Raji (cell line): Measurements from ENCODE around the gene TIMM44.

Source experiments
- POLR2A ChIP-seq: IDR thresholded peaks from 2 replicates; pipeline ENCODE4 v1.6.1; 2011; ENCODE audit warnings: low read depth, low read length, control low read depth; ENCODE audit not compliant: insufficient read depth

TIMM44 gene

DNA sequence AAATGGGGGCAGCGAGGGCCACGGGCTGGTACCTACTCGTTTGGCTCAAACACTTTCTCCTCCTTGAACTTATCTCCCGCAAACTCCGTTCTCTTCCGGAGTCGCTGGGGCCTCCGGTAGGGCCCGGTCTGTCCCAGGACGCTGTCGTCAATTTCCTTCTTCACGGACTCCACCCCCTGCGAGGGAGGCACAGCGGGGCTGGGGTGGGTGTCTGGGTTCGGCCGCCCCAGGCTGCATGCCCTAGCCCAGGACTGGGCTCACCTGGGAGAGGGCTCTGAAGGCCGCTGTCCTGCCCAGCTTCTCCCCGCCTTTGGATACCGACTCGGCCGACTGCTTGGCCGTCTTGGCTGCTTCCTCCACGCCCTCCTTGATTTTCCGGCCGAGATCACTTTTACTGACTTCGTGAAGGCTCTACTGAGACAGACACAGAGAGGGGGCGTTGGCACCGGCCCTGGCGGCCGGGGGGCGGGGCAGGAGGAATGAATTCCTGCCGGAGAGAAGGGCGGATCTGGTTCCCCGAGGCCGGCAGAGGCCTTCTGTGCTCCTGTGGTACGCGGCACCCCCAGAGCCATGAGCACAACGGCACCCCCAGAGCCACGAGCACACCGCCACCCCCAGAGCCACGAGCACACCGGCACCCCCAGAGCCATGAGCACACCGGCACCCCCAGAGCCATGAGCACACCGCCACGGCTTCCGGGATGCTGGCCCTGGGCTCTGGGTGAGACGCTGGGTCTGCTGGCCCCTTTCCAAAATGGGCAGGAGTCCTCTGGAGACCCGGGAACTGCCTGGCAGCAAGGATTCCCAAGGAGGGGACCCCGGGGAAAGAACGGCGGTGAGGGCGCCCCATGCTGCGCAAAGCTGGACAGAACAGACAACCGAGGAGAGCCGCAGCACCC, 9.4 kb downstream of the TIMM44 start:
- no peak for TF ChIP-seq POLR2A

DNA sequence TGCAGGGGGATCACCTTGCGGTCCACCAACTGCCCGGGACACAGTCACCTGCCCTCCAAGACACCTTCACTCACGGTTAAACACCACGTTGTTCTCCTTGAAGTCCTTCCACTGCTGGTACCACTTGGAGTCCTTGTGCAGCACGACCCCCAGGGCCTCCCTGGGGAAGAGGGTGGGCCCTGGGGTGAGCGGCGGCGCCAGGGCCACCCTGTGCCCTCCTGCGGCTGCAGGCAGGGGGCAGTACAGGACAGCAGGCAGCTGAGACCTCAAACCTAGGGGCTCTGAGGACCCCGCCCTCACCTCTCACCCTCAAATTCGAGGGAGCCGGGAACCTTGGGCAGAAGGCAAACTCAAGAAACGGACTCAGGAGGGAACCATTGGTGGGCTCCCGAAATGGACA, 10.1 kb downstream of the TIMM44 start:
- no peak for TF ChIP-seq POLR2A

DNA sequence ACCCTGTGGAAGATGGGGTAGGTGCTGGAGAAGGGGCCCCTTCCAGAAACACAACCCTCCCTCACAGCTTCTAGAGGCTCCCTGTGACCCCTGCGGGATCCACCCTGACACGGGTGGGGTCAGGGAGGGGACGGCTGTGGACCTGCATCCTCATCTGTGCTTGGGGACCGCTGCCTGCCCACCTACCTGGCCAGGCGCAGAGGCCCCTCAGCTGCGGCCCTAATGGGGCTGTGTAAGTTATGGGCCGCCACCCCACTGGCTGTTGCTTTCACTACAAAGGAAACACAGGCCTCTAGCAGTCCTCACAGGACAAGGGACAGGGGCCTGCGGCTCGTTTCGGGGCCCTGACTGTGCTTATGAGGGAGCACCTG, 10.6 kb downstream of the TIMM44 start:
- TF ChIP-seq POLR2A: no peak

DNA sequence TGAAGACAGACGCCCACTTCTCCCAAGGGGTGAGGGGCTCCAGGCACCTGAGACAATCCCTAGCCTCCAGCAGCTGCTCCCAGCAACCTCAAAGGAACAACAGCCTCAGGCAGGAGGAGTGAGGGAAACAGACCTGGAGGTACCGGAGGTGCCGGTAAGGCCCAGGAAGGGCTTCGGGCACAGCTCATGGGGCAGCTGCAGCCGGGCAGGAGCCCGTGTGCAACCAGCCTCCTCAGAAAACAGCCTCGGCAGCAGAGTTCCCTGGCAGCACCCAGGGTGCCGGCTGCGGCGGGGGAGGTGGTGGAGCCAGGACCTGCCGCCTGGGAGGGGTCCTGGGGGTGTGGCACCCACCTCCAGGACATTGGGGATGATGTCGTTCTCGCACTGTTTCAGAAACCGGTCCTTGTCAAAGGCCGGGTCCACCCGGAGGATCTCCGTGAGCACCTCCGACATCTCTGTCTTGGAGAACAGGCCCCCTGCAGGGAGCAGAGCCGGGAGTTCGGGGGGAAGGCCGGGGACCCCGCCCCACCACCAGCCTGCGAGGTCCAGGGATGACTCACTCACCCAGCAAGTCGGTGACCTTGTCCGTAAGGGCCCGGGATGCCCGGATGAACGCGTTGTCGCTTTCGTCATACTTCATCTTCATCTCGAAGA, 11.1 kb downstream of the TIMM44 start:
- TF ChIP-seq POLR2A: no peak

DNA sequence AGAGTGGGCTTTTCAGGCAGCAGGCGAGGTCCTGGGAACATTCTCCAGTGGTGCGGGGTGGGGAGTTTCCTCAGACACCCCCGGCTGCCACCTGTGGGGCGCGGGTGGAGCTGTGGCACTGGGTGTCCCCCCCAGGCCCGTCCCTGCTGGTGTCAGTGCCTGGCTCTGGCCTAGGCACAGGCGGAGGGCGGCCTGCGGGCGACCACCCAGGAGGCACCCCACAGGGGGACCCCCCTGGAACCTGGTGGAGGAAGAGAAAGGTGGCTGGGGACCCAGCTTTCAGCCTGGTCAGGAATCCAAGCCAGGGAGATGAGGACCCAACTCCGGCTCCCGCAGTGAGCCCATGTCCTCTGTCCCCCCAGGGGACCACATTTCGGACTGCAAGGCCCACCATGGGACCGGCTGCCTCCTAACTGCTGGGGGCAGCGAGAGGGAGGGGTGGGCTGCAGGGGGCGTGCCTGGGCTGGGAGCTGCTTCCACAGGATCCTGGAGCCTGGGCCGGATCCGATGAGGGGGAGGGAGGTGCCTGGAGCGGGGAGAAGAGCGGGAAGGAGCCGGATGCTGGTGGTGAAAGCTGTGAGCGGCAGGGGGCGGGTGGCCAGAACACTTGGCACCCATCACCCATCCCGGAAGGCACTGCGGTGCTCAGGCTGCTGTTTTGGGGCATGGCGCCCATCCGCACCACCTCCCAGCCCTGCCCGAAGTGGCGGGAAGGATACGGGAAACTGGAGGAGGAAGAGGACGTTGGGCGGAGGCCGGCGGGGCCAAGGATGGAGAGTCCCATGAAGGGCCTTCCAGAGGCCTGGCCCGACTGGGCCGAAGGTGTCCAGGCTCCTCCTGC, 12.0 kb downstream of the TIMM44 start:
- no peak for TF ChIP-seq POLR2A

DNA sequence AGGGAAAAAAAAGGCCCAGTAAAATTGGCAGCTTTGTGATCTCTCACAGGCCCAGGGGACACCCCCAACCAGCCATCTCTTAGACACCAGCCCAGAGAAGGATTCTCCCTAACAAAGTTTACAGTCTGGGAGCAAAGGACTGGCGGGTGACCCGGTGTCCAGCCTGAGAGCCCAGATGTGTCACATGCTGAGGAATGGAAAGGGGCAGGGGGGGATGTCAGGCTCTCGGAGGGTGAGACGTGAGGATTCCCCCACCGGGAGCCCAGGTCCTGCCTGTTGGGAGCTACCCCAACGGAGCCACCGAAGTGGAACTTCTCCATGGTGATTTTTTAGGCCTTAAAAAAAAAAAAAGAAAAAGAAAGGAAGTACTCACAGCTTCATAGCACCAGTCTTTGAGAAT, 12.7 kb downstream of the TIMM44 start:
- no peak for TF ChIP-seq POLR2A

DNA sequence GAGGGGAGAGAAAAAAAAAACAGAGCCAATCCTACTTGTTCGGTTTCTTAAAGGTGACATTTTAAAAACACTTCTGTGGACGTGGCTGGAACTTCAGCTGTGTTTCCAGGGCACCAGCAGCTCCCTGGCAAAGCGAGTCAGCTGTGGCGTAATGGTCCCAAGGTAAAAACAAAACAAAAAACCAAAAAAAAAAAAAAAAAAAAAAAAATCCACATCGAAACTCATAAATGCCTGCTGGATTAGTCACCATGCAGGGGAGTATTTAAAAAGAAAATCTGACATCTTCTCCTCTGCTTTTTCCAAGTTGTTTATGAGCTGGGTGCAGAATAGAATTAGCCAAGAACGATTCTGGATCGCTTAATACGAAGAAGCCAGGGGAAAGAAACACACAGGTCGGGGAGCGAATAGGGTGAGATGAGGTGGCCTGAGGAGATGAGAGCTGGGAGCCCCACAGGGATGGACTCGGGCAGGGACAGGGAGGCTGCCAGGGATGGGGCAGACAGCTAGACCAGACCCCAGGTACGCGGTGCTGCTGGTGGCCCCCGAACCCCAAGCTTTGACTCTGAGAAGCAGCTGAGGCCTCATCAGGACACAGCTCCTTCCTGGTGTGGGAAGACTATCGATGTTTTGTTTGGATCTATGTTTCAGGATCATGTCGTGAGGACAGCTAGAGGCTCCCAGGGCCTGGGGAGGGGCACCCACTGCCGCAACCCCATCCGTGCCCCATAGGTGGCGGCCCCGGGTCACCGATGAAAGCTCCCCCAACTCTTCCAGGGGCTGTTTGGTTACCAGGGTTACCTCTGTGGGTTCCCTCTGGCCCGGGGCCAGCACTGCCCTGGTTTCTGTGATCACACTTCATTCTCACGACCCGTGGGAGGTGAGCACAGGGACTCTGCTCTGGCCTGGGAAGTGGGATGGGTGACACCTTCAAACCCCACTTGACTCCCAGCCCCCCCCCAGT, 14.4 kb downstream of the TIMM44 start:
- no peak for TF ChIP-seq POLR2A

DNA sequence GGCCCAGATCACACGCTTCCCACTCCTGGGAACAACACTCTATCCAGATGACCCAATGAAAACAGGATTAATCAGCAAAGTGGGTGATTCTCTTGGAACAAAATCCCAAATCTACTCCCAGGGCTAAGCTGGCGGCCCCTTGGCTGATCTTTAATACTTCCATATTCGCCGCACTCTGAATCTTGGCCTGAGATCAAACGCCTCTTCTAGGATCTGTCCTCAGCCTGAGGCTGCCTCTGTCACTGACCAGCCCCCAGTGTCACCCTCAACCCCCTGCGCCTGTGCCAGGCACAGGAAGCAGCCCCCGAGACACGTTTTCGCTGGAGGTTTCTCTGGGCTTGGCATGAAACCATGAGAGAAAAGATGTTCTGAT, 15.1 kb downstream of the TIMM44 start:
- TF ChIP-seq POLR2A: no peak

DNA sequence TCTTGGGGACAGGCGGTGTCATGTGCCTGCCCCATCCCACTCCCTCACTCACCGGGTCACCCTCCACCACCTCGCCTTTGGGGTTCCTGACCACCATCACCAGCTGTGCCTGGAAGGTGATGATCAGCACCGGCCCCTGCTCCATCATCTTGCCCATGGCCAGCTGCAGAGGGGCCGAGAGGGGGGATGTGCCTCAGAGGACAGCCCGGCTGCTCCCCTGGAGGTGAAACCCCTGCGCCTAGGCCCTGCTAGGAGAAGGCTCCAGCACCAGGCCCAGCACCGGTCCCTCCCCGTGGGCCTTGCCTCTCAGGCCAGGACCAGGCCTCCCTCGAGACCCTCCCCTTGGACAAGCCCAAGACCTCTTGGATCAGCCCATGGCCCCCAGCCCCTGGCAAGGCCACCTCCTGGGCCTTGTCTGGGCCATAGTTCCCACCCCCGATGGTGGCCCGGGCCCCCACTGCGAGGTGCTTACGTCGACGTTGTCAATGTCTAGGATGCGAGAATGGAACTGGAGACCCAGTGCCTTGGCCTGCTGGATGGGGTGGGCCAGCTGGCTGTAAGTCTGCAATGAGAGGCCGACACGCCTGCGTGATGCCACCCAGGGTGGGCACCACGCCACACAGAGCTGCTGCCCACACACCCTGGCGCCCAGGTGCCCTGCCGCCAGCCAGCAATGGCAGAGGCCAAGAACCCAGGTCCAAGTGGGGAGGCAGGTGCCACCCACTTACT, 15.7 kb downstream of the TIMM44 start:
- TF ChIP-seq POLR2A: no peak

DNA sequence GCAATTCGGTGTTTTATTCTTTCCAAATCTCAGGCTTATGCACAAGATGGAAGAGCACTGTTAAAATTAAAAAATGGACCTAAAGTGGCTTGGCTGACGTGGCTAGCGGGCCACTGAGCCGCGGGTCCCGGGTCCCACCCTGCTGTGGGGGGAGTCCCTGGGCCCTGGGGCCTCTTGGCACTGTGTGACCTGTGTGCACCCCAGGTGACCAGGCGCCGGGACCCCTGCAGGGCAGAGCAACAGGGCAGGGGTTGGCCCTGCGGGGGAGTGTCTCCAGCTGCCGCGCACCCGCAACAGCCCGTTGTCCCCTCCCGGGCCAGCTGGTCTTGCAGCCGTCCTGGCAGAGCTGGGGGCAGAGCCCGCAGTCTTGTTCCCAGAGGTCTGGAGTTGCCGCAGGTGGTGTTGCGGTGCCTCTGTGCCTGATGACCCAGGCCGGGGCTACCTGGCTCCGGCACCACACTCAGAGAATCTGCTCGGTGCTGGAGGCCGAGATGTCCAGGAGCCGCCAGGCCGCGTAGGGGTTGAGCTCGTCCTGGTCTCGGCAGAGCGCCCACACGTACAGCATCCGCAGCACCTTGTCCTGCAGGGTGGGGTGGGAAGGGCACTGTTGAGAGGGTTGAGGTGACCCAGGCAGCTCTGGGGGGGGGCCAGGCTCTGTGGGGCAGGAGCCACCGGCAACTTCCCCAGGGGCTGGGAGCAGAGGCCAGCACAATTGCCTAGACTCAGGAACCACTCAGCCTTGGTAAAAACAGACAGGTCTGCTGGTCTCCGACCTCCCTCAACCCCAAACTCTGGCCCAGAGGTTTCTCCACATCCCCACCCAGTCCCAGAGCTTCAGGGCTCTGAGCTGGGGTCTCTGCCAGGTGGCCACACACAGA, 16.5 kb downstream of the TIMM44 start:
- TF ChIP-seq POLR2A: no peak

DNA sequence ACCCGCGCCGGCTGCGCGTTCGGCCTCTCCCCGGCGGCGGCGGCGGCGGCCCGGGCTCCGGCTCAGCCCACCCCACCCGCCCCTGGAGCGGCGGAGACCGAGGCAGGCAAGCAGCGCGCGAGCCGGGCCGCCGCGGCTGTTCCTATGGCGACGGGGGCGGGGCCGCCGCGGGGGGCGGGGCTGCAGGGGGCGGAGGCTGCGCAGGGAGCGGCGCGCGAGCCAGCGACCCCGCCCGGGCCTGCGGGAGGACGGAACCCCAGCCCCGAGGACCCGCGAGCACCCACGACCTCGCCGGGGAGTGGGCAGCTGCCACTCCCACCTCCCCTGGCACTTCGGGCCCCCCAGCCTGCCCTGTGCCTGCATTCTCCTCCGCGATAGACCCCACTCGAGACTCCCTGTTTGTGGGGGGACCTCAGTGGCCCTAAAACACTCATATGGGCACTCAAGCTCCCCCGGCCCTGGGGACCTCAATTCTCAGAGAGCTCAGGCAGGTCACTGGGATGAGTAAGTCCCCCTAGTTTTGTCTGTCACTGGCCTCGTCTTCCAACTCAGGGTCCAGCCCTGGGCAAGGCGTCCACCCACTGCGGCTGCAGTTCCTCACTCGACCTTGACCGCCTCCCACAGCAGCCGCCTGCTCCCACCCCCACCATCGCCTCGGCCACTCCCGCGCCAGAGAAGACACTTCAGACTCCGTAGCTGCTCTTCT, 17.3 kb downstream of the TIMM44 start, which contains the start of gene CTXN1:
Gene CTXN1, minus strand, starts transcription at position 115 of the 706 bp plus-strand sequence. CDS start 597 bp downstream, outside the sequence.
- TF ChIP-seq POLR2A: no peak

DNA sequence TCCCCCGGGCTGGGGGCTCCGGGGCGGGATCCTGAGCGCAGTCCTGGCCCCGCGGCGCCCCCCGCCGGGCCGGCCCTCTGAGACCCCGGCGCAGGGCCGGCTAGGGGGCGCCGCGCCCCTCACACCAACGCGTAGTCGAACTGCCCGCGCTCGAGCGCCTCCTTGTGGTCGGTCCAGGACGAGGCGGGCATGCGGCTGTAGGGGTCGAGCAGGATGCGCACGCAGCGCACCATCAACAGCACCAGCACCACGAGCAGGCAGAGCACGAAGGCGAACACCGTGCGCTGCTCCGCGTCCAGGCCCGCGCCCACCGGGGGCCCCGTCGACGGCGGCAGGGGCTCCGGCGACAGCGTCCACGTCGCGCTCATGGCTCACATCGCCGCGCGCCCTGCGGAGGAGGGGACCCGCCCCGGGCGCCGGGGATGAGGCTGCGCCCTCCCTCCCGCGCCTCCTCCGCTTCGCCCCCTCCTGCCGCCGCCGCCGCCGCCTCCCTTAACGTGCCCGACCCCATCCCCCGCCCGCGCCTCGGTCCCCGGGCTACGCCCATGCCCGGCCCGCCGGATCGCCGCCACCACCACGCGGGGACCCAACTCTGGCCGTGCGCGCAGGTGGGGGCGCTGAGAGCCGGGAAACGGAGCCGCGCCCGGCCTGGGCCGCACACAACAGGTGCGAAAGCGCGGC, 18.2 kb downstream of the TIMM44 start:
- peak; percentile 40; the same call in 1 of the 2 replicates for TF ChIP-seq POLR2A
